GM19023 (cell line): ENCODE data around the gene PIERCE2.
"Not testable (repeated sequence)": the region's sequence is repeated elsewhere in the genome, so short reads cannot be mapped to it uniquely, and the experiment has no call there.

Experiments
- ATAC-seq: cut with Tn5 transposase; IDR thresholded peaks from one replicate; pipeline ENCODE4 v1.9.1; 2021; ENCODE audit warnings: mild to moderate bottlenecking, moderate library complexity; ENCODE audit not compliant: unreplicated experiment

Gene PIERCE2

GRCh38 chr15:55408012-55408928, at the start of gene PIERCE2, which contains the start of gene CCPG1:
TSS of gene PIERCE2 (plus strand) at chr15:55408495. CDS start at chr15:55408769, 274 bp downstream.
TSS of gene CCPG1 (minus strand) at chr15:55408359. CDS start at chr15:55389424, 18,935 bp downstream.
- ATAC-seq, result peak; percentile 93

- ATAC-seq, result no peak
Measured at GRCh38 chr15:55360256-55360655, 48.0 kb upstream of the PIERCE2 start.

GRCh38 chr15:55361048-55361447, 47.2 kb upstream of the PIERCE2 start:
- no peak for ATAC-seq

GRCh38 chr15:55362641-55363040, 45.7 kb upstream of the PIERCE2 start:
- no peak for ATAC-seq

- ATAC-seq, result no peak
Measured at GRCh38 chr15:55366981-55367380, 41.3 kb upstream of the PIERCE2 start.

GRCh38 chr15:55372701-55373440, 35.4 kb upstream of the PIERCE2 start:
- ATAC-seq, result no peak

GRCh38 chr15:55379095-55379494, 29.2 kb upstream of the PIERCE2 start:
- no peak for ATAC-seq

GRCh38 chr15:55381595-55381994, 26.7 kb upstream of the PIERCE2 start:
- ATAC-seq, result no peak

GRCh38 chr15:55383687-55384086, 24.6 kb upstream of the PIERCE2 start:
- no peak for ATAC-seq

GRCh38 chr15:55387027-55387426, 21.3 kb upstream of the PIERCE2 start:
- ATAC-seq, result no peak

GRCh38 chr15:55389264-55389607, 19.1 kb upstream of the PIERCE2 start:
- ATAC-seq, result no peak

- ATAC-seq, result no peak
Measured at GRCh38 chr15:55394694-55395093, 13.6 kb upstream of the PIERCE2 start.

- ATAC-seq, result no peak
Measured at GRCh38 chr15:55398243-55398642, 10.1 kb upstream of the PIERCE2 start.

- ATAC-seq, result not testable (repeated sequence)
Measured at GRCh38 chr15:55400050-55400449, 8.2 kb upstream of the PIERCE2 start.

- ATAC-seq, result no peak
Measured at GRCh38 chr15:55401786-55402246, 6.5 kb upstream of the PIERCE2 start.

GRCh38 chr15:55402707-55403106, 5.6 kb upstream of the PIERCE2 start:
- ATAC-seq, result no peak

- ATAC-seq, result no peak
Measured at GRCh38 chr15:55403531-55403930, 4.8 kb upstream of the PIERCE2 start.

GRCh38 chr15:55407498-55408011, 740 bp upstream of the PIERCE2 start:
- ATAC-seq, result peak; percentile 1

GRCh38 chr15:55408976-55409375, 681 bp downstream of the PIERCE2 start:
- not testable (repeated sequence) for ATAC-seq

GRCh38 chr15:55417678-55418077, 9.4 kb downstream of the PIERCE2 start:
- ATAC-seq, result not testable (repeated sequence)

- no peak for ATAC-seq
Measured at GRCh38 chr15:55420171-55420866, 12.0 kb downstream of the PIERCE2 start.
